Gastroesophageal sphincter (tissue), 3 donors: ENCODE data around the gene NFAM1.

Experiments used
- CTCF ChIP-seq, 4 experiments: fragments of 200-600 bp in 2 of 4; fragments of 450-650 bp in 2 of 4; sonication (generic) in 1 of 4; IDR thresholded peaks; one replicate each; pipeline ENCODE4 v1.5.1; 2017 to 2019; ENCODE audit warnings: antibody characterized with exemption in 4 of 4, mild to moderate bottlenecking in 2 of 4, moderate library complexity in 2 of 4
- EP300 ChIP-seq: sonication (generic); formaldehyde crosslinking; IDR thresholded peaks from one replicate; pipeline ENCODE4 v1.6.1; 2017; ENCODE audit warnings: antibody characterized with exemption, mild to moderate bottlenecking
- POLR2AphosphoS5 ChIP-seq: sonication (generic); formaldehyde crosslinking; IDR thresholded peaks from one replicate; pipeline ENCODE4 v1.6.1; 2017; ENCODE audit warnings: antibody characterized with exemption

GRCh38 chr22:42459287-42460063 lies 27.3 kb upstream of the NFAM1 start:
- TF ChIP-seq CTCF (IDR thresholded peaks at IDR 0.05) (no peak), EP300 (no peak), POLR2AphosphoS5 (no peak)
